GM12891 (cell line): ENCODE results near the gene L3MBTL2.

Experiments used
- POLR2A ChIP-seq: IDR thresholded peaks from 2 replicates; pipeline ENCODE4 v1.6.1; 2011; ENCODE audit warnings: low read depth, low read length, control low read depth
- POLR2AphosphoS5 ChIP-seq: IDR thresholded peaks from 2 replicates; pipeline ENCODE4 v1.6.1; 2011; ENCODE audit warnings: low read depth, low read length, control low read depth
- POU2F2 ChIP-seq: IDR thresholded peaks from 2 replicates; pipeline ENCODE4 v1.6.1; 2011; ENCODE audit warnings: low read depth, mild to moderate bottlenecking, control low read depth, low read length, moderate library complexity
- TAF1 ChIP-seq: IDR thresholded peaks from 2 replicates; pipeline ENCODE4 v1.6.1; 2011; ENCODE audit warnings: low read depth, low read length, control low read depth

- TF ChIP-seq POLR2A = no peak
- TF ChIP-seq POU2F2 = no peak
- no peak for TF ChIP-seq POLR2AphosphoS5
- TF ChIP-seq TAF1 = no peak
Observed at GRCh38 chr22:41273128-41273527, 68.0 kb downstream of the L3MBTL2 start.
